GM12872 (cell line): Measurements from ENCODE around the gene ACTR3.
A peak's percentile ranks its signal among the peaks of the same experiment; 100 is the strongest.

Experiments used
- CTCF ChIP-seq: IDR thresholded peaks from 3 replicates; pipeline ENCODE4 v1.5.1; 2011; ENCODE audit warnings: low read depth, mild to moderate bottlenecking, low read length, moderate library complexity; ENCODE audit not compliant: insufficient read depth

The ACTR3 gene

GRCh38 chr2:113889471-113890252 is at the start of gene ACTR3:
Gene ACTR3, plus strand, starts transcription at chr2:113890089. Its CDS starts 191 bp downstream, at chr2:113890280.
- TF ChIP-seq CTCF = 0 out of 3 replicates have a peak, but pooled peaks have one; percentile 1

GRCh38 chr2:113840518-113840917 is 49.4 kb upstream of the ACTR3 start:
- no peak for TF ChIP-seq CTCF

- no peak for TF ChIP-seq CTCF
Observed at GRCh38 chr2:113842919-113843736, 46.8 kb upstream of the ACTR3 start.

- no peak for TF ChIP-seq CTCF
Observed at GRCh38 chr2:113845261-113845660, 44.6 kb upstream of the ACTR3 start.

GRCh38 chr2:113846429-113846828 is 43.5 kb upstream of the ACTR3 start:
- no peak for TF ChIP-seq CTCF

- no peak for TF ChIP-seq CTCF
Observed at GRCh38 chr2:113847144-113847543, 42.7 kb upstream of the ACTR3 start.

GRCh38 chr2:113848758-113849415 is 41.0 kb upstream of the ACTR3 start:
- no peak for TF ChIP-seq CTCF
